Measurements from ENCODE around the gene LDLRAP1. TPM values are rescaled to one million over a fixed set of nuclear protein-coding genes. Genes with fewer than 3 reads are reported as not detected.

Gene LDLRAP1
- total RNA-seq, 6 donors from 2014 or later: 16.7 to 36.1 (median 30.5) TPM

- 43 to 56% methylated on average over 5 to 9 of the region's 9 CpGs for WGBS, 2 donors
- peaks cover 0 to 62% (median 19%) of the 10 kb centered on the region in 4 donors for H3K36me3 ChIP-seq
- DNase-seq: no peak
- TF ChIP-seq, protein P1, sequence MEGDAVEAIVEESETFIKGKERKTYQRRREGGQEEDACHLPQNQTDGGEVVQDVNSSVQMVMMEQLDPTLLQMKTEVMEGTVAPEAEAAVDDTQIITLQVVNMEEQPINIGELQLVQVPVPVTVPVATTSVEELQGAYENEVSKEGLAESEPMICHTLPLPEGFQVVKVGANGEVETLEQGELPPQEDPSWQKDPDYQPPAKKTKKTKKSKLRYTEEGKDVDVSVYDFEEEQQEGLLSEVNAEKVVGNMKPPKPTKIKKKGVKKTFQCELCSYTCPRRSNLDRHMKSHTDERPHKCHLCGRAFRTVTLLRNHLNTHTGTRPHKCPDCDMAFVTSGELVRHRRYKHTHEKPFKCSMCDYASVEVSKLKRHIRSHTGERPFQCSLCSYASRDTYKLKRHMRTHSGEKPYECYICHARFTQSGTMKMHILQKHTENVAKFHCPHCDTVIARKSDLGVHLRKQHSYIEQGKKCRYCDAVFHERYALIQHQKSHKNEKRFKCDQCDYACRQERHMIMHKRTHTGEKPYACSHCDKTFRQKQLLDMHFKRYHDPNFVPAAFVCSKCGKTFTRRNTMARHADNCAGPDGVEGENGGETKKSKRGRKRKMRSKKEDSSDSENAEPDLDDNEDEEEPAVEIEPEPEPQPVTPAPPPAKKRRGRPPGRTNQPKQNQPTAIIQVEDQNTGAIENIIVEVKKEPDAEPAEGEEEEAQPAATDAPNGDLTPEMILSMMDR (IDR thresholded peaks at IDR 0.05): no peak
- TF ChIP-seq POLR2A (IDR thresholded peaks at IDR 0.05) (no peak), POLR2AphosphoS5 (IDR thresholded peaks at IDR 0.05) (no peak), EP300 (IDR thresholded peaks at IDR 0.05) (no peak)
- H3K4me1 ChIP-seq: peaks cover 48 to 77% (median 59%) of the 10 kb centered on the region in 4 donors
- no peak overlapping the region for H3K4me3 ChIP-seq
- H3K27me3 ChIP-seq: no peaks in the 10 kb centered on the region
- peak overlapping the region; percentile 22 to 76 (median 40) for H3K27ac ChIP-seq
- H3K9me3 ChIP-seq: no peaks in the 10 kb centered on the region
- ATAC-seq (ENCODE audit: low FRiP score in 2 of 2): no peak
Measured at GRCh38 chr1:25560001-25560400, 16.6 kb downstream of the LDLRAP1 start.

GRCh38 chr1:25560788-25561187 is 17.4 kb downstream of the LDLRAP1 start:
- Histone ChIP-seq H3K27me3 (no peaks in the 10 kb centered on the region), H3K4me1 (peaks cover 47 to 78% (median 57%) of the 10 kb centered on the region in 4 donors), H3K36me3 (peaks cover 0 to 62% (median 23%) of the 10 kb centered on the region in 4 donors), H3K9me3 (no peaks in the 10 kb centered on the region), H3K27ac (peak overlapping the region in 3 of 4 donors; percentile 66 to 77 (median 76)), H3K4me3 (no peak overlapping the region)
- 75 to 81% methylated on average over 1 to 4 of the region's 4 CpGs for WGBS, 2 donors
- TF ChIP-seq POLR2A (IDR thresholded peaks at IDR 0.05): no peak
- no peak for TF ChIP-seq EP300 (IDR thresholded peaks at IDR 0.05)
- TF ChIP-seq, protein P1 (IDR thresholded peaks at IDR 0.05): no peak
- TF ChIP-seq POLR2AphosphoS5 (IDR thresholded peaks at IDR 0.05): no peak
- ATAC-seq (ENCODE audit: low FRiP score in 2 of 2) (no peak), DNase-seq (no peak)

DNA sequence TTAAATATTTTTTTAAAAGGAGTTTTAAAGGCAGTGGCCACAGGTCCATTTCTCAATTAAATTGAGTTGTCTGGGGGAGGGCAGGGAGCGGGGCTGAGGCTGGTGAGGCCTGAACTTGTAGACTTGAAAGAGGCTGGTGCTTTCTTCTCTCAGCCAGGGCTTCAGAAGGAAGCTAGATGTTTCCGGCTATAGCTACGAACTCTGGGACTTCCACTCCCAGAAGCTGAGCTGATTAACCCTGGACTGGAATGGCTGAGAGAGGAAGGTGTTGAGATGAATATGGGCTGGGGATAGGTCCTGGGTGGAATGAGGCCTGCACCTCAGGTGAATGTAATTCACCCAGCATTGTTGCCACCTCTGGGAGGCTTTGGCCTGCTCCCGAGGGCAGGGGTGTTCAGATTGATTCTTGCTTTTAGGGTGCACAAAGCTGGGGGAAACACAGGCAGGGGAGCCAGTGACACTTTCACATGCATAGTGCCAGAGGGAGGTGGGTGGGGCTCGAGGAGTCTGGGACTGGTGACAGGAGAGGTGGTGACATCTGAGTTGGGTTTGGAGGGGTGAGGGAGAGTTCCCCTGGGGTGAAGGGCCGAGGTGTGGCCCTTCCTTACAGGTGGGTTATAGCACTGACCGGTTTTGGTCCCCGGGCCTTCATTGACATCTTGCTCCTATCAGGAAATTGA is 18.2 kb downstream of the LDLRAP1 start:
- whole genome bisulfite sequencing, 2 donors: 62 to 63% methylated on average over 8 of the region's 8 CpGs
- Histone ChIP-seq H3K27me3 (no peaks in the 10 kb centered on the region), H3K9me3 (no peaks in the 10 kb centered on the region), H3K36me3 (peaks cover 0 to 62% (median 23%) of the 10 kb centered on the region in 4 donors), H3K27ac (peak overlapping the region; percentile 35 to 77 (median 69)), H3K4me3 (no peak overlapping the region), H3K4me1 (peaks cover 39 to 74% (median 52%) of the 10 kb centered on the region in 4 donors)
- ATAC-seq (ENCODE audit: low FRiP score in 2 of 2) (no peak), DNase-seq (no peak)
- TF ChIP-seq, protein P1 (IDR thresholded peaks at IDR 0.05): no peak
- no peak for TF ChIP-seq POLR2AphosphoS5 (IDR thresholded peaks at IDR 0.05)
- no peak for TF ChIP-seq EP300 (IDR thresholded peaks at IDR 0.05)
- TF ChIP-seq POLR2A (IDR thresholded peaks at IDR 0.05): no peak

DNA sequence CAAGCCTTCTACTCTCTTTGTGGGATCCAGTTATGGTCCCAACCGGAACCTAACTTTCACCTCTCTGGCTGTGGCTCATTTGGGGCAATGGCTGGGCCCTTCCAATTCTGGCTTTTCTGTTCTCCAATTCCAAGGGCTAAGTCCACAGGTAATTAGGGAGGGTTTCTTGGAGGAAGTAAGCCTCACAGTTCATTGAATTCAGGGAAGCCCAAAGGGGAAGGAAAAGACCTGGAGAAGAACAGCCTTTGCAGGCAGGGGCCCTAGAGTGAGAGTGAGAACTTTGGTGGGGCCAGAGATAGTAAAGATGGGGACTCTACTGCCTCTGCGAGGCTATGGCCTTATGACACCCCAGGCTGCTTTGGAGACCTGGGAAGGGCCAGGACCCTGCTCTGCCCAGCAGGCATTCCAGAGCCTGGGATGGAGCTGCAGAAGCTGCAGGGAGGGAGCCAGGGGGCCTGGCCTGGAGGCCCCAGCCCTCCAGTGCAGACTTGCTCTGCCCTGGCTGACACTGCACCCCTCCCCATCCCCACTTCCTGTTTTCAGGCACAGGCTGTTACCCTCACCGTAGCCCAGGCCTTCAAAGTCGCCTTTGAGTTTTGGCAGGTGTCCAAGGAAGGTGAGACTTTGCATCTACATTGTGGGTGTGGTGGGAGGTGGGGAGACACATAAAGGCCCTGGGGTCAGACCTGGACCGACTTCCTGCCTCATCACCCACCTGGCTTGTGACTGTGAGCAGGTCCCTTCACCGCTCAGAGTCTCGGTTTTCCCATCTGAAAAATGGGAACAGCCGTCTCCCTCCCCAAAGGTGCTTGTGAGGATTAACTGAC is 18.9 kb downstream of the LDLRAP1 start:
- 38 to 64% methylated on average over 4 to 8 of the region's 8 CpGs for WGBS, 2 donors
- Histone ChIP-seq H3K36me3 (peaks cover 0 to 62% (median 26%) of the 10 kb centered on the region in 4 donors), H3K4me1 (peaks cover 34 to 74% (median 47%) of the 10 kb centered on the region in 4 donors), H3K27ac (peak overlapping the region; percentile 35 to 77 (median 69)), H3K9me3 (no peaks in the 10 kb centered on the region), H3K27me3 (no peaks in the 10 kb centered on the region), H3K4me3 (no peak overlapping the region)
- peak in 1 of 2 donors; percentile 59 for DNase-seq
- TF ChIP-seq POLR2AphosphoS5 (IDR thresholded peaks at IDR 0.05) (peak in 1 of 2 donors; percentile 40), POLR2A (IDR thresholded peaks at IDR 0.05) (peak in 1 of 4 donors; percentile 9)
- TF ChIP-seq, protein P1 (IDR thresholded peaks at IDR 0.05): no peak
- ATAC-seq (ENCODE audit: low FRiP score in 2 of 2): peak in 1 of 2 donors; percentile 38

Data from upper lobe of left lung (tissue), 6 donors.